ENCODE measurements around the gene FBXL20.
A peak's percentile ranks its signal among the peaks of the same experiment; 100 is the strongest.
"Not testable (repeated sequence)": the region's sequence is repeated elsewhere in the genome, so short reads cannot be mapped to it uniquely, and the experiment has no call there.

FBXL20 gene

GRCh38 chr17:39281806-39282205 lies 119.6 kb downstream of the FBXL20 start:
- in situ Hi-C loops (cut with HindIII; ENCODE audit: low pct_ligation_motif_present, low pct_unique_long_range_greater_than_20kb, low sequenced_read_pairs), result no loop called here
- DNase-seq, result no peak

- in situ Hi-C loops (cut with HindIII; ENCODE audit: low pct_ligation_motif_present, low pct_unique_long_range_greater_than_20kb, low sequenced_read_pairs); DNase-seq: not testable (repeated sequence)
These were observed 123.2 kb downstream of the FBXL20 start for GRCh38 chr17:39278246-39278645.

DNA sequence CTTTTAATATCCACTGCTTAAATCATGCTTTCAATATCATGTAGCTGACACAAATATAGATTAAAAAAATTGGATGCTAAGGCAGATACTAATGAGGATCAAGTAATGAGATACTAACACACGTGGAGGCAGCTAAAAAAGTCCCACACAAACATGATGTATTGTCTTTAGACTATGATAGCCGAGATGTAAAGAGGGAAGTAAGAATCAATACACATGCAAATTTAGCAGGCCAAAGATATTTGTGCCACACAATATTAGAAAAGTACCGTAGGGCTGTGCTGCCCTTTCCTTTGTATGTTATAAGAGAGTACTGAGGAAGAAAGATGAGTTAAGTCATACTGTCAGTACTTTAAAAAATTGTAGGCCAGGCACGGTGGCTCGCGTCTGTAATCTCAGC lies 124.3 kb downstream of the FBXL20 start:
- no peak for DNase-seq
- in situ Hi-C loops (cut with HindIII; ENCODE audit: low pct_ligation_motif_present, low pct_unique_long_range_greater_than_20kb, low sequenced_read_pairs), result no loop called here

GRCh38 chr17:39276113-39276512 lies 125.3 kb downstream of the FBXL20 start:
- no peak for DNase-seq
- in situ Hi-C loops (cut with HindIII; ENCODE audit: low pct_ligation_motif_present, low pct_unique_long_range_greater_than_20kb, low sequenced_read_pairs), result no loop called here

DNA sequence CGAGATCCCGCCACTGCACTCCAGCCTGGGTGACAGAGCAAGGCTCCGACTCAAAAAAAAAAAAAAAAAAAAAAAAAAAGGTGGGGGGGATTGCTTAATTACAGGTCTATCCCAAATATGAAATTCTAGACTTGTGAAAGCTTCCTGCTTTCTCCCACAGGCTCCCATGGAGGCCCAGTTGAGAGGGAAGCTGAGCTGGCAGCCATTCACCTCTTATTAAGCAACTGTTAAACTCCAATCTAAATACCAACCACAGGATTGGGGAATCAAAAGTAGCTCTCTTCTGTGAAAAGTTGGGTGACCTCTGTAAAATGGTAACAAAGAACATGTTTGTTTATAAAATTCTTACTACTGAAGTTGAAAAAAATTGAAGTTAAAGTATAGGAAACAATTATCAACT lies 129.9 kb downstream of the FBXL20 start:
- DNase-seq, result no peak
- in situ Hi-C loops (cut with HindIII; ENCODE audit: low pct_ligation_motif_present, low pct_unique_long_range_greater_than_20kb, low sequenced_read_pairs), result no loop called here

DNA sequence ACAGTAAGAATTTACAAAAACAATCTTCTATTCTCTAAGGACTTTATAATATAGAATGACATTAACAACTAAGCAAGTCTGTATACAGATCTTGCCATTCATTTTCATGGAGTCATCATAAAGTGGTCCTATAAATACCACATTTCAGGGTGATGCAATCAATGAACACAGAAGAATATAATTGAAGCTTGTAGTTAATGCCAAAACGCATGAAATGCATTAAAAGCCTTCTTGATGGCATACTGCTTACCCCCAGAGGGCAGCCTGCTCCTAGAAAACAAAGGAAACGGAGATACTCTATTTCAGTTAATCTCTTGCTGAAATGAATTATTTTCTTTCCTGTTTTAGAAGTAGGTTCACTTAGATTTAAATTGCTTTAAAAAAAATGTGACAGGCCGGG lies 130.5 kb downstream of the FBXL20 start:
- in situ Hi-C loops (cut with HindIII; ENCODE audit: low pct_ligation_motif_present, low pct_unique_long_range_greater_than_20kb, low sequenced_read_pairs), result no loop called here
- peak; percentile 43 for DNase-seq

DNA sequence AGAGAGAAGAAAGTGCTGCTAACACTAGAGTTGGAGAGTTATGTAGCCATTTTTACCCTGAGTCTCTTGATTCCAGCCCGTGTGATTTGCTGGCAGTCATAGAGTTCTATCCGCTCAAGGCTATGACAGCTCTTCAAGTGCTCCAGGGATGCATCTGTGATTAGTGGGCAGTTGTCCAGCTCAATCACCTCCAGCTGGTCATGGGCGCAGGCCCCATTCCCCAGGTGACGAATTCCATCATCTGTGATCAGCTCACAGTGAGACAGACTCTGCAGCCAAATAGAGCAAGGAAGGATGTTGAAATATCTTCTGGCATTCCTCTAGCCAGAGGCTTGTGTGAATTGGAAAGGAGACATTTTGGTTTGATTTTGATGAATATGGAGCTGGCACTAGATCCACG lies 137.3 kb downstream of the FBXL20 start:
- DNase-seq, result no peak
- in situ Hi-C loops (cut with HindIII; ENCODE audit: low pct_ligation_motif_present, low pct_unique_long_range_greater_than_20kb, low sequenced_read_pairs), result no loop called here

DNA sequence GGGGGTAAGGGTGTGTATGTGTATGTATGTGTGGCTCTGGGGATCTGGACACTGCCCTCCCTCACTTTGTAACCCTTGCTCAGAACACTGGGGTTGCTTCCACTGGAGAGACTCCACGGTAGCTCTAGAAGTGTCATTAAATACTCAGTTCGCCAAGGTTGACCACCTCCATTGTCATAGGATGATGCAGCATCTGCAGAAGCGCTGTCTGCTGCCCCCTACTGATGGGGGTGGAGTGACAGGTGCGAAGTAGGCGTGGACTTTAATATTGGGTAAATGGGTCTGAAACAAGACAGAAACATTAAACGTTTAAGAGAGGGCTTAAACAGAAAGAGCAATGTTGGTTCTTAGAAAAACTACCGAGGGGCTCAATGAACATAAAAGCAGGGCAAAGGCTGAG lies 140.1 kb downstream of the FBXL20 start:
- in situ Hi-C loops (cut with HindIII; ENCODE audit: low pct_ligation_motif_present, low pct_unique_long_range_greater_than_20kb, low sequenced_read_pairs), result no loop called here
- DNase-seq, result no peak

- in situ Hi-C loops (cut with HindIII; ENCODE audit: low pct_ligation_motif_present, low pct_unique_long_range_greater_than_20kb, low sequenced_read_pairs), result no loop called here
These were observed 148.5 kb downstream of the FBXL20 start for GRCh38 chr17:39252788-39253460.

GRCh38 chr17:39251997-39252396 lies 149.4 kb downstream of the FBXL20 start:
- in situ Hi-C loops (cut with HindIII; ENCODE audit: low pct_ligation_motif_present, low pct_unique_long_range_greater_than_20kb, low sequenced_read_pairs), result no loop called here

More at GRCh38 chr17:39252788-39253460, 148.5 kb downstream of the FBXL20 start:
- no peak for DNase-seq

GRCh38 chr17:39250076-39250475 lies 151.3 kb downstream of the FBXL20 start:
- DNase-seq; in situ Hi-C loops (cut with HindIII; ENCODE audit: low pct_ligation_motif_present, low pct_unique_long_range_greater_than_20kb, low sequenced_read_pairs): not testable (repeated sequence)

More at GRCh38 chr17:39251997-39252396, 149.4 kb downstream of the FBXL20 start:
- no peak for DNase-seq

DNA sequence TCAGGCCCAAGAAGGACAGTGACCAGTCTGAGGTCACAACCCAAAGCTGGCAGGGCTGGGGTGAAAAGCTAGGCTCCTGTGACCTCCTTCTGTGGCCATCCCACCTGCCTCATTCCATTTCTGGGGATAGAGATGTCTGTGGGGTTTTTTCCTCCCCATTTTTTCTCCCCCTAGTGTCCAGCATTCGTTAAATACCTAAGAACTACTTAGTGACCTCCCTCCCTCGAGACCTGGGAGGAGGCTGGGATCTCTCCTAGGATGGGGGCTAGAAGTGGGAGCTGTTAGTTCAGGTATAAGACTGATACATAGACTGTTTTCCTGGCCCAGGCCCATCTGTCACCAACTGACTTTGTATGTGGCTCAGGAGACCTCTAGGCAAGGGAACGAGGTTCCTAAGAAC lies 155.2 kb downstream of the FBXL20 start:
- DNase-seq, result peak; percentile 24
- in situ Hi-C loops (cut with HindIII; ENCODE audit: low pct_ligation_motif_present, low pct_unique_long_range_greater_than_20kb, low sequenced_read_pairs), result no loop called here

DNA sequence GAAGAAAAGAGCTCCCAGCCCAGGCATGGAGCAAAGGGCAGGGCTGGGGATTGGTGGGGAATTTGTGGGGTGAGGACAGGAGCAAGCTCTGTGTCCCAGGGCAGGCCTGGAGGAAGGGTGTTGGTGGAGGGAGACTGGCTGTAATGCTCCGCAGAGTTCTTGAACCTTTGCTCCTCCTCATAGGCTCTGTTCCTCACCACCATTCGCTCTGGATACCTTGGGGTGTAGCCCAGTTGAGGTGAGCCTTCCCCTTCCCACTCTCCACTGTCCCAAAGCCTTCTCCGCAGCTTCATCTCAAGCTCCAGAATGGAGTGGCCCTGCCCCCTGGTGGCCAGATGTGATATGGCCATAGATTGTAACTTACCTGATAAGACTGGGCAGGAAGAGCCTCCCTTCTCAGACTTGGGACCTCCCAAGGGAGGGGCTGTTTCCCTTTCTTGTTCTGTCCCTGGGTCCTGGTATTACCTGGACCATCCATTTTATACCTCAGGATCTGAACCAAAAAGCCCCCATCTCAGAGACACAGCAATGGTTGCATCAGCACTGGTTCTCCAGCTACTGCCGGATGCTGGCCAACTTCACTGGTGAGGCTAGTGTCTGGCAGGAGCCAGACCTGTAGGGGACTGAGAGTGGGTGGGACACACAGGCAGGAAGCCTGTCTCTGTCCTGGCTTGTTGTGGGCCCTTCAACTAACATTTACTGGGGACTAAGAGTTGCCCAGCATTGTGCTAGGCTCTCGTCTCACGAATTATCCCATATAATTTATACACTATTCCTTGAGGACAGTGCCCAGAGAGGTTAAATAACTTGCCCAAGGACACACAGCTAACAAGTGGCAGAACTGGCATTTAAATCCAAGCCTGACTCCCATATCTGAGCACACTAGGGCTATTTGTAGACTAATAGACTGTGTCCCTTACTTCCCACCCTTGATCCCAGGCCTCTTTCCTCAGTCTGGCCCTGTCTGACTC lies 156.5 kb downstream of the FBXL20 start:
- peak; percentile 83 for DNase-seq
- in situ Hi-C loops (cut with HindIII; ENCODE audit: low pct_ligation_motif_present, low pct_unique_long_range_greater_than_20kb, low sequenced_read_pairs), result no loop called here

- in situ Hi-C loops (cut with HindIII; ENCODE audit: low pct_ligation_motif_present, low pct_unique_long_range_greater_than_20kb, low sequenced_read_pairs), result no loop called here
- no peak for DNase-seq
These were observed 157.3 kb downstream of the FBXL20 start for GRCh38 chr17:39244016-39244599.

DNA sequence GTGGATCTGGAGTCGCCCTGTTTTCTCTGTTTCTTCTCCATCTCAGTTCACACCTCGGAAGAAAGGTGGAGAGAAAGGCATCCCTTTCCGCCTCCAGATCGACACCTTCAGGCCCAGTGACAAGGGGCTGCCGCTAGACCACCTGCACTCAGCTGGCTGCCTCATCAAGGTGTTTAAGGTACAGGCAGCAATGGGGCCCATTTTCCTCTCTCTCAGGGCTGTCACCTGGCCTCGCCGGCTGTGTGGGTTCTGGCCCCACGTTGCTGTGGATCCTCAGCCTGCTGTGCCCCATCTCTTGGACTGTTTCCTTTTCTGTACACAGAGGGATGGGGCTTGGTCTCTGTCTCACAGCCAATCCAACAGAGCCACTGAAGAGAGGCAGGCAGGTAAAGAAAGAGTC lies 158.3 kb downstream of the FBXL20 start:
- in situ Hi-C loops (cut with HindIII; ENCODE audit: low pct_ligation_motif_present, low pct_unique_long_range_greater_than_20kb, low sequenced_read_pairs), result no loop called here
- DNase-seq, result no peak

DNA sequence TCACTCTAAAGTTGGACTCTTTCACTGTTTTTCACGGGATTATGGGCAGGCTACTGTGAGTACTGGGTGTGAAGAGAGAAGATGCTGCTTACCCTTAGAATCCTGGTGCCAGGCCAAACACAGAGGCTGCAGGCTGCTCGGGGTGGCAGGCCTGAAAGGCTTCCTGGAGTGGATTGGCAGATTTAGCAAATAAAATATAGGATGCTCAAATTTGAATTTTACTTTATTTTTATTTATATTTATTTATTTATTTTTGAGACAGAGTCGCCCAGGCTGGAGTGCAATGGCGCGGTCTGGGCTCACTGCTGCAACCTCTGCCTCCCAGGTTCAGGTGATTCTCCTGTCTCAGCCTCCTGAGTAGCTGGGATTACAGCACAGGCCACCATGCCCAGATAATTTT lies 160.8 kb downstream of the FBXL20 start:
- in situ Hi-C loops (cut with HindIII; ENCODE audit: low pct_ligation_motif_present, low pct_unique_long_range_greater_than_20kb, low sequenced_read_pairs), result no loop called here
- DNase-seq, result no peak

GRCh38 chr17:39239640-39240314 lies 161.6 kb downstream of the FBXL20 start:
- in situ Hi-C loops (cut with HindIII; ENCODE audit: low pct_ligation_motif_present, low pct_unique_long_range_greater_than_20kb, low sequenced_read_pairs), result no loop called here
- DNase-seq, result peak; percentile 57

- peak; percentile 76 for DNase-seq
- in situ Hi-C loops (cut with HindIII; ENCODE audit: low pct_ligation_motif_present, low pct_unique_long_range_greater_than_20kb, low sequenced_read_pairs), result no loop called here
These were observed 163.0 kb downstream of the FBXL20 start for GRCh38 chr17:39238311-39238972.

Data from ACHN (cell line).